Measurements from ENCODE around the gene SF3A1.
A peak's percentile ranks its signal among the peaks of the same experiment; 100 is the strongest.

Gene SF3A1

GRCh38 chr22:30324014-30324730 is 32.5 kb downstream of the SF3A1 start:
- H3K9me3 ChIP-seq (ENCODE audit: control insufficient read depth, low read length) = no peaks in the 10 kb centered on the region
- peak overlapping the region; percentile 98 for H3K4me2 ChIP-seq (ENCODE audit: low read length)
- H3K4me3 ChIP-seq (ENCODE audit: low read depth, low read length) = peak overlapping the region; percentile 91
- H3K27me3 ChIP-seq (ENCODE audit: control insufficient read depth, insufficient read depth, low read length) = no peaks in the 10 kb centered on the region
- H3K4me1 ChIP-seq = peaks cover 27% of the 10 kb centered on the region
- H3K27ac ChIP-seq = peak overlapping the region; percentile 85
- H3K9ac ChIP-seq = no peak overlapping the region
- no peaks in the 10 kb centered on the region for H3K36me3 ChIP-seq (ENCODE audit: control insufficient read depth, insufficient read depth, low read length)
- peaks cover 42% of the 10 kb centered on the region for H3K79me2 ChIP-seq
- H2AFZ ChIP-seq = no peak overlapping the region
- TF ChIP-seq CTCF (IDR thresholded peaks at IDR 0.05) = no peak

- Histone ChIP-seq H3K36me3 (ENCODE audit: control insufficient read depth, insufficient read depth, low read length) (no peaks in the 10 kb centered on the region), H3K27me3 (ENCODE audit: control insufficient read depth, insufficient read depth, low read length) (no peaks in the 10 kb centered on the region), H3K79me2 (peaks cover 46% of the 10 kb centered on the region), H3K4me3 (ENCODE audit: low read depth, low read length) (peak overlapping the region; percentile 35), H3K9me3 (ENCODE audit: control insufficient read depth, low read length) (no peaks in the 10 kb centered on the region), H3K4me1 (peaks cover 31% of the 10 kb centered on the region), H3K27ac (peak overlapping the region; percentile 20), H3K9ac (no peak overlapping the region), H3K4me2 (ENCODE audit: low read length) (peak overlapping the region; percentile 57), H2AFZ (no peak overlapping the region)
- TF ChIP-seq CTCF (IDR thresholded peaks at IDR 0.05) = no peak
These were observed 33.4 kb downstream of the SF3A1 start for GRCh38 chr22:30323246-30323645.

GRCh38 chr22:30321461-30321860 is 35.2 kb downstream of the SF3A1 start:
- H3K4me3 ChIP-seq (ENCODE audit: low read depth, low read length) = no peak overlapping the region
- H3K36me3 ChIP-seq (ENCODE audit: control insufficient read depth, insufficient read depth, low read length) = no peaks in the 10 kb centered on the region
- H3K27me3 ChIP-seq (ENCODE audit: control insufficient read depth, insufficient read depth, low read length) = no peaks in the 10 kb centered on the region
- no peak overlapping the region for H3K9ac ChIP-seq
- TF ChIP-seq CTCF (IDR thresholded peaks at IDR 0.05) = no peak
- no peak overlapping the region for H2AFZ ChIP-seq
- no peaks in the 10 kb centered on the region for H3K9me3 ChIP-seq (ENCODE audit: control insufficient read depth, low read length)
- H3K4me1 ChIP-seq = peaks cover 36% of the 10 kb centered on the region
- H3K27ac ChIP-seq = peak overlapping the region; percentile 44
- H3K4me2 ChIP-seq (ENCODE audit: low read length) = peak overlapping the region; percentile 25
- peaks cover 51% of the 10 kb centered on the region for H3K79me2 ChIP-seq

- no peak overlapping the region for H3K9ac ChIP-seq
- no peaks in the 10 kb centered on the region for H3K27me3 ChIP-seq (ENCODE audit: control insufficient read depth, insufficient read depth, low read length)
- H3K4me3 ChIP-seq (ENCODE audit: low read depth, low read length) = no peak overlapping the region
- H3K36me3 ChIP-seq (ENCODE audit: control insufficient read depth, insufficient read depth, low read length) = no peaks in the 10 kb centered on the region
- peaks cover 36% of the 10 kb centered on the region for H3K4me1 ChIP-seq
- no peak overlapping the region for H3K4me2 ChIP-seq (ENCODE audit: low read length)
- H3K9me3 ChIP-seq (ENCODE audit: control insufficient read depth, low read length) = no peaks in the 10 kb centered on the region
- no peak for TF ChIP-seq CTCF (IDR thresholded peaks at IDR 0.05)
- H2AFZ ChIP-seq = no peak overlapping the region
- no peak overlapping the region for H3K27ac ChIP-seq
- peaks cover 57% of the 10 kb centered on the region for H3K79me2 ChIP-seq
These were observed 36.6 kb downstream of the SF3A1 start for GRCh38 chr22:30320021-30320556.
